ENCODE results near the gene DNAH8. TPM values are rescaled to one million over a fixed set of nuclear protein-coding genes. Genes with fewer than 3 reads are reported as not detected.

DNAH8 gene
- total RNA-seq, 1 experiment from 2014 or later = not detected

DNA sequence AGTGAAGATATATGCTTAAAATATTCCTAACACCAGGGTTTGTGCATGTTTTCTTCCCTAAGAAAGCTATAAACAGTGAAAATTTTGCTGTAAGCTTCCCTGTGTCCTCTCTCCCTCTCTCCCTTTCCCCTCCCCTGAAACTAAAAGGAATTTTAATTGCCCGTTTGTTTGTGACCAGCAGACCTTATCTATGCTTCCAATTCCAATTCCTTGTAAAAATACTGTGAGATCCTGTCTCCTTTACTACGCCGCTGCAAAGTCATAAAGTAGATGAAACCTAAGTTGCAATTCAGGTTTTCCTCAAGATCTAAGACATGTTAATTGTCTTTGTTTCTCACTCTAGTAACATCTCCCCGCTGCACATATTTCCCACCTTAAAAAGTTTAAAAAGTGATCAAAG lies 82.3 kb downstream of the DNAH8 start:
- intact Hi-C loops (cut with micrococcal nuclease; ENCODE audit: unreplicated experiment) = no loop called here

DNA sequence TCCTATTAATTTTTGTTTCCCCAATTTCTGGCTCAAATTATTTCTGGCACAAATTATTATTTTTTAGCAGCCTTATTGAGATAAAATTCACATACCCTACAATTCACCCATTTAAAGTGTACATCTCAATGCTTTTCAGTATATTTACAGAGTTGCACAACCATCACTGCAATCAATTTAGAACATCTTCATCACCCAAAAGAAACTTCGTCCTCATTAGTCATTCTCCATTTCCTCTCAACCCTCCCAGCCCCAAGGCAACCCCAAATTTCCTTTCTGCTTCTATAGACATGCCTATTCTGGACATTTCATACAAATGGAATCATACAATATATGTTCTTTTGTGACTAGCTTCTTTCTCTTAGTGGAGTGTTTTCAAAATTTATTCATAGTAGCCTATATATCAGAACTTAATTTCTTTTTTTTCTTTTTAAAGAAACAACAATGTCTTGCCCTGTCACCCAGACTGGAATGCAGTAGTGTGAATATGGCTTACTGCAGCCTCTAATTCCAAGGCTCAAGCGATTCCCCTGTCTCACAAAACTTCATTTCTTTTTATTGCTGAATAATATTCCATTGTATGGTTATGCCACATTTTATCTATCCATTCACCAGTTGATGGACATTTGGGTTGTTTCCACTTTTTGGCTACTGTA lies 84.5 kb downstream of the DNAH8 start:
- Histone ChIP-seq H3K36me3 (ENCODE audit: control insufficient read depth, insufficient read depth, low read length) (no peaks in the 10 kb centered on the region), H3K4me1 (ENCODE audit: control insufficient read depth, insufficient read depth, low read length) (no peaks in the 10 kb centered on the region), H3K9me3 (ENCODE audit: control insufficient read depth, insufficient read depth, low read depth, low read length) (no peaks in the 10 kb centered on the region), H3K4me3 (ENCODE audit: low read depth in 2 of 2, low read length in 2 of 2) (no peak overlapping the region), H3K27me3 (ENCODE audit: control insufficient read depth, insufficient read depth, low read length) (peaks cover 21% of the 10 kb centered on the region), H3K27ac (ENCODE audit: low read length) (no peak overlapping the region)
- BruUV-seq (replicated peaks) = no TSS peak
- no peak for DNase-seq (ENCODE audit: low read depth, low spot score)
- in situ Hi-C loops (cut with HindIII; ENCODE audit: low pct_unique_long_range_greater_than_20kb, low sequenced_read_pairs) = no loop called here
- TF ChIP-seq TCF7L2 (IDR thresholded peaks at IDR 0.05; ENCODE audit: low read depth, low read length) = no peak
- TF ChIP-seq, protein P1, sequence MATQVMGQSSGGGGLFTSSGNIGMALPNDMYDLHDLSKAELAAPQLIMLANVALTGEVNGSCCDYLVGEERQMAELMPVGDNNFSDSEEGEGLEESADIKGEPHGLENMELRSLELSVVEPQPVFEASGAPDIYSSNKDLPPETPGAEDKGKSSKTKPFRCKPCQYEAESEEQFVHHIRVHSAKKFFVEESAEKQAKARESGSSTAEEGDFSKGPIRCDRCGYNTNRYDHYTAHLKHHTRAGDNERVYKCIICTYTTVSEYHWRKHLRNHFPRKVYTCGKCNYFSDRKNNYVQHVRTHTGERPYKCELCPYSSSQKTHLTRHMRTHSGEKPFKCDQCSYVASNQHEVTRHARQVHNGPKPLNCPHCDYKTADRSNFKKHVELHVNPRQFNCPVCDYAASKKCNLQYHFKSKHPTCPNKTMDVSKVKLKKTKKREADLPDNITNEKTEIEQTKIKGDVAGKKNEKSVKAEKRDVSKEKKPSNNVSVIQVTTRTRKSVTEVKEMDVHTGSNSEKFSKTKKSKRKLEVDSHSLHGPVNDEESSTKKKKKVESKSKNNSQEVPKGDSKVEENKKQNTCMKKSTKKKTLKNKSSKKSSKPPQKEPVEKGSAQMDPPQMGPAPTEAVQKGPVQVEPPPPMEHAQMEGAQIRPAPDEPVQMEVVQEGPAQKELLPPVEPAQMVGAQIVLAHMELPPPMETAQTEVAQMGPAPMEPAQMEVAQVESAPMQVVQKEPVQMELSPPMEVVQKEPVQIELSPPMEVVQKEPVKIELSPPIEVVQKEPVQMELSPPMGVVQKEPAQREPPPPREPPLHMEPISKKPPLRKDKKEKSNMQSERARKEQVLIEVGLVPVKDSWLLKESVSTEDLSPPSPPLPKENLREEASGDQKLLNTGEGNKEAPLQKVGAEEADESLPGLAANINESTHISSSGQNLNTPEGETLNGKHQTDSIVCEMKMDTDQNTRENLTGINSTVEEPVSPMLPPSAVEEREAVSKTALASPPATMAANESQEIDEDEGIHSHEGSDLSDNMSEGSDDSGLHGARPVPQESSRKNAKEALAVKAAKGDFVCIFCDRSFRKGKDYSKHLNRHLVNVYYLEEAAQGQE (IDR thresholded peaks at IDR 0.05; ENCODE audit: insufficient read depth in 1 of 2, low read depth in 2 of 2, low read length in 1 of 2) = no peak
- no peak for TF ChIP-seq CTCF (IDR thresholded peaks at IDR 0.05)
- no peak for TF ChIP-seq POLR2AphosphoS5 (IDR thresholded peaks at IDR 0.05; ENCODE audit: low read depth, low read length)
- TF ChIP-seq SIN3A (IDR thresholded peaks at IDR 0.05; ENCODE audit: borderline replicate concordance, insufficient read depth, low read depth, low read length) = no peak
- no peak for ATAC-seq
- intact Hi-C loops (cut with micrococcal nuclease; ENCODE audit: unreplicated experiment) = no loop called here
- ChIA-PET POLR2A (no interaction called here), CTCF (no interaction called here)

More for the DNA sequence above, 82.3 kb downstream of the DNAH8 start:
- TF ChIP-seq POLR2AphosphoS5 (IDR thresholded peaks at IDR 0.05; ENCODE audit: low read depth, low read length) (no peak), SIN3A (IDR thresholded peaks at IDR 0.05; ENCODE audit: borderline replicate concordance, insufficient read depth, low read depth, low read length) (no peak), CTCF (IDR thresholded peaks at IDR 0.05) (no peak), TCF7L2 (IDR thresholded peaks at IDR 0.05; ENCODE audit: low read depth, low read length) (no peak)
- TF ChIP-seq, protein P1 (IDR thresholded peaks at IDR 0.05; ENCODE audit: insufficient read depth in 1 of 2, low read depth in 2 of 2, low read length in 1 of 2) = no peak
- ChIA-PET POLR2A (interaction anchor here (0.7 kb wide), 1 partner anchor 416 kb away, joined by 3 read pairs; no protein-coding TSS in a partner anchor), CTCF (no interaction called here)
- Histone ChIP-seq H3K36me3 (ENCODE audit: control insufficient read depth, insufficient read depth, low read length) (no peaks in the 10 kb centered on the region), H3K27me3 (ENCODE audit: control insufficient read depth, insufficient read depth, low read length) (peaks cover 13% of the 10 kb centered on the region), H3K4me3 (ENCODE audit: low read depth in 2 of 2, low read length in 2 of 2) (no peak overlapping the region), H3K9me3 (ENCODE audit: control insufficient read depth, insufficient read depth, low read depth, low read length) (no peaks in the 10 kb centered on the region), H3K4me1 (ENCODE audit: control insufficient read depth, insufficient read depth, low read length) (no peaks in the 10 kb centered on the region), H3K27ac (ENCODE audit: low read length) (no peak overlapping the region)
- ATAC-seq (no peak), DNase-seq (ENCODE audit: low read depth, low spot score) (no peak)
- no TSS peak for BruUV-seq (replicated peaks)
- in situ Hi-C loops (cut with HindIII; ENCODE audit: low pct_unique_long_range_greater_than_20kb, low sequenced_read_pairs) = no loop called here

All from Panc1 (cell line).